Measurements from ENCODE around the gene DNM1. TPM values are rescaled to one million over a fixed set of nuclear protein-coding genes. Genes with fewer than 3 reads are reported as not detected.

DNM1 gene
- total RNA-seq, 4 donors from 2014 or later, result 14.5 to 85.8 (median 54.4) TPM

DNA sequence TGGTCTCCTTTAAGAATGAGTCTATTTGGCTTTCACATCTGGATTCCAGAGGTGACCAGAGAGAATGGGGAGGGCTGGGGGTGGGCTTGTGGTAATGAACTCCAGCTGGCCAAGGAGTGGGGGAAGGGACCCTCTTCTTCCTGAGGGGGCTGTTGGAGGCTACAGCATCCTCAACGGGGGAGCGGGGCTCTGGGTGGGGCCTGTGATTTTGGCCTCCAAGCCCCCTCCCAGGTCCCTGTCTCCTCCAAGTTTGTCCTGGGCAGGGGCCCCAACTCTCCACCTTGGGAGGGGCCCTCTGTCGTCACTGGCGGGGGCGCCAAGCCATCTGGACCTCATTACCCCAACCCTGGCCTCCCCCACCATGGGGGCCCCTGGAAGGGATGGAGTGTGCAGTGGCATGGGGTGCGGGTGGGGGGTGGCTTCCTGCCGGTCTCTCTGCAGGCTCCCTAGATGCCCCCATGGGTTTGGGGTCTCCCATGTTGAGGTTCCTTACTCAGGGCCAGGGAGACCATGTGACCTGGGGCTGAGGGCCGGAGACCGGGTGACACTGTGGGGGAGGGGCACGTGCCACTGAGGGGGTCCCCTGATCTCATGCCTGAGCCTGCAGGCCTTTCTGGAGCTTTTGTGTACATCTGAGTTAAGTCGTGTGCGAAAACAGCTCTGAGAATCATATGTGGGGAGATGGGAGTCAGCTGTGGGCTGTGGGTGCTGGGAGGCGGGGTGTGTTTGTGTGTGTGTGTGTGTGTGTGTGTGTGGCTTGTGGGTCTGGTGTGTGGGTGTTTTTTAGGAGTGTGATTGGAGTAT is 40.2 kb downstream of the DNM1 start:
- peak overlapping the region; percentile 17 to 77 (median 54) for H3K27ac ChIP-seq
- no peaks in the 10 kb centered on the region for H3K36me3 ChIP-seq
- TF ChIP-seq POLR2A (IDR thresholded peaks at IDR 0.05), result no peak
- TF ChIP-seq, protein P1, sequence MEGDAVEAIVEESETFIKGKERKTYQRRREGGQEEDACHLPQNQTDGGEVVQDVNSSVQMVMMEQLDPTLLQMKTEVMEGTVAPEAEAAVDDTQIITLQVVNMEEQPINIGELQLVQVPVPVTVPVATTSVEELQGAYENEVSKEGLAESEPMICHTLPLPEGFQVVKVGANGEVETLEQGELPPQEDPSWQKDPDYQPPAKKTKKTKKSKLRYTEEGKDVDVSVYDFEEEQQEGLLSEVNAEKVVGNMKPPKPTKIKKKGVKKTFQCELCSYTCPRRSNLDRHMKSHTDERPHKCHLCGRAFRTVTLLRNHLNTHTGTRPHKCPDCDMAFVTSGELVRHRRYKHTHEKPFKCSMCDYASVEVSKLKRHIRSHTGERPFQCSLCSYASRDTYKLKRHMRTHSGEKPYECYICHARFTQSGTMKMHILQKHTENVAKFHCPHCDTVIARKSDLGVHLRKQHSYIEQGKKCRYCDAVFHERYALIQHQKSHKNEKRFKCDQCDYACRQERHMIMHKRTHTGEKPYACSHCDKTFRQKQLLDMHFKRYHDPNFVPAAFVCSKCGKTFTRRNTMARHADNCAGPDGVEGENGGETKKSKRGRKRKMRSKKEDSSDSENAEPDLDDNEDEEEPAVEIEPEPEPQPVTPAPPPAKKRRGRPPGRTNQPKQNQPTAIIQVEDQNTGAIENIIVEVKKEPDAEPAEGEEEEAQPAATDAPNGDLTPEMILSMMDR (IDR thresholded peaks at IDR 0.05), result no peak
- H3K4me3 ChIP-seq, result no peak overlapping the region
- H3K27me3 ChIP-seq, result no peaks in the 10 kb centered on the region
- peaks cover 0 to 20% (median 0%) of the 10 kb centered on the region in 4 donors for H3K4me1 ChIP-seq
- no peak for DNase-seq
- H3K9me3 ChIP-seq, result no peaks in the 10 kb centered on the region

DNA sequence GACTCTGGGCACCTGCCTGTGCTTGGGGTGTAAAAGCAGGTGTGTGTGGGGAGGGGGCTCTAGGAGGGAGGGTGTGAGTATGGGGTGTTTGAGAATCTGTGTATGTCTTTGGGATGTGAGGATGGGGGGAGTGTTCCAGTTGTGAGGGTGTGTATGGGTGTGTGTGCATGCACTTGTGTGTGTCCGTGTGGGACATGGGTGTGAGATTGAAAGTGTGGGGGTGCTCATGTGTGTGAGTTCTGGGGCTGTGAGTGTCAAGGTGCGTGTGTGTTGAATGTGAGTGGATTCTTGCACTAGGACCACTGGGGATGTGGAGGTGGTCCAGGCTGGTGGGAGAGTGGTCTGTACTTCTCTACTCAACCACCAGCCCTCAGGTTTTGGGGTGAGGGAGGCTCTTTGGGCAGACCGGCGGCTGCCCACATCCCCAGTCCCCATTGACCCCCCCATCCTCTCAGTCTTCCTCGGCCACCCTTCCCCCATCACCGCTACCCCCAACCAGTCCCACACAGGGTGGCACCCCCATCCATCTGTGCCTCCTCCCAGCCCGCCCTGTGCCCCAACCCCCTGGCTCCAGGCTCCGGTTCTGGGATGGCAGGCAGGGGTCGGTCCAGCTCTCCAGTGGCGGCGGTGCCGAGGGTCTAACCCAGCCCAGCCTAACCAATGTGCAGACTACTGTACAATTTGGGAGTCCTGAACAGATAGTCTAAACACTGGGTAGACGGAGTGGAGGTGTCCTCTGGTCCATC is 41.1 kb downstream of the DNM1 start:
- Histone ChIP-seq H3K27ac (peak overlapping the region; percentile 13 to 77 (median 62)), H3K36me3 (no peaks in the 10 kb centered on the region), H3K4me3 (peak overlapping the region in 3 of 4 donors; percentile 18 to 32 (median 24)), H3K27me3 (no peaks in the 10 kb centered on the region), H3K4me1 (peaks cover 0 to 20% (median 0%) of the 10 kb centered on the region in 4 donors), H3K9me3 (no peaks in the 10 kb centered on the region)
- TF ChIP-seq, protein P1 (IDR thresholded peaks at IDR 0.05), result no peak
- no peak for TF ChIP-seq POLR2A (IDR thresholded peaks at IDR 0.05)
- no peak for DNase-seq

DNA sequence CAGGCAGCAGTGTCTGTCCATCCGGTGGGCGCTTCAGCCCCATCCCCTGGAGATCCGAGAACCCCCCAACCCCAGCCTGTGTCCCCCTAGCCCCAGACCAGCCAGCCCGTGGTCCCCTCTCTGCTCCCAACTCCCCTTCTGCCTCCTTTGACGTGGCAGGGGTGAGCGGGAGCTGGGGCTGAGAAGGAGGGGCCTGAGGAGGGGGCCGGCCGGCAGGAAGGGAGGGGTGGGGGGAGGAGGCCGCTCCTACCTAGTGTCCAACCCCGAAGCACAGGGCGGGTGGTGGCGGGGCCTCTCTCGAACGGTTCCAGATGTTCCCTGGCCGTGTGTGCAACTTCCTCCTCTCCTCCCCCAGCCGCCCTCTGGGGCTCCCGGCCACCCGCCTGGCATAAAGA is 41.7 kb downstream of the DNM1 start:
- peak; percentile 27 to 79 (median 59) for DNase-seq
- no peaks in the 10 kb centered on the region for H3K36me3 ChIP-seq
- H3K4me1 ChIP-seq, result peaks cover 0 to 20% (median 0%) of the 10 kb centered on the region in 4 donors
- no peaks in the 10 kb centered on the region for H3K9me3 ChIP-seq
- peak overlapping the region in 3 of 4 donors; percentile 18 to 32 (median 24) for H3K4me3 ChIP-seq
- H3K27me3 ChIP-seq, result no peaks in the 10 kb centered on the region
- peak overlapping the region; percentile 13 to 77 (median 62) for H3K27ac ChIP-seq
- TF ChIP-seq, protein P1 (IDR thresholded peaks at IDR 0.05), result no peak
- TF ChIP-seq POLR2A (IDR thresholded peaks at IDR 0.05), result no peak

DNA sequence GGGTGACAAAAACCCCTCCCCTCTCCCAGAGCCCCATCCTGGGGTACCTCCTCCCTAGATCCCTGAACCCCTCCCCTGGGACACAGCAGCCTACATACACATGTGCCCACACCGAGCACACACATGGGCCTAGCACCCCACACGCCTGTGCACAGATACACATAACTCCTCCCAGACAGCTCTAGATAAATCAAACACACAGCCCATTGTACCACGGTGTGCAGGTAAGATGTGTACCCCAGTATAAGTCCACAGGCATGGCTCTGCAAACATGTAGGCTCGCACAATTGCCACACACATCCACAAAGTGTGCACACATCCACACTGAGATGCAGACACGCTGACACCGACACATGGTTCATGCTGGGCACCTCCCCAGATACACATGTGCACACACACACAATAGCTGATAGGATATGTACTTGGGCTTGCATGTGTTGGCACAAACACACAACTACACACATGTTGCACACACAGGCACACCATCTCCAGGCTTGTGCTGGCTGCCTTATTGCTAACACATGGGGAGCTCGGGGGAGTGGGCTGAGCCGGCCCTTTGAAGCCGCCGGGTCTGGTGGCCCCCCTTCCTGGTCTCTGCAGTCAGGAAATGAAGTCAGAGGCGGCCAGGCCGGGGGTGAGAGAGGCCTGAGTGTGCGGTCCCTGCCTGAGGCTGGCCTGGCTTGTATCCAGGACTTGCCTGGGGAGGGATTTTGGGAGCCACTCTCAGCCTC is 42.4 kb downstream of the DNM1 start:
- Histone ChIP-seq H3K4me3 (no peak overlapping the region), H3K36me3 (no peaks in the 10 kb centered on the region), H3K4me1 (peaks cover 0 to 20% (median 2%) of the 10 kb centered on the region in 4 donors), H3K27me3 (no peaks in the 10 kb centered on the region), H3K27ac (peak overlapping the region; percentile 13 to 77 (median 54)), H3K9me3 (no peaks in the 10 kb centered on the region)
- no peak for DNase-seq
- TF ChIP-seq, protein P1 (IDR thresholded peaks at IDR 0.05), result no peak
- TF ChIP-seq POLR2A (IDR thresholded peaks at IDR 0.05), result no peak

DNA sequence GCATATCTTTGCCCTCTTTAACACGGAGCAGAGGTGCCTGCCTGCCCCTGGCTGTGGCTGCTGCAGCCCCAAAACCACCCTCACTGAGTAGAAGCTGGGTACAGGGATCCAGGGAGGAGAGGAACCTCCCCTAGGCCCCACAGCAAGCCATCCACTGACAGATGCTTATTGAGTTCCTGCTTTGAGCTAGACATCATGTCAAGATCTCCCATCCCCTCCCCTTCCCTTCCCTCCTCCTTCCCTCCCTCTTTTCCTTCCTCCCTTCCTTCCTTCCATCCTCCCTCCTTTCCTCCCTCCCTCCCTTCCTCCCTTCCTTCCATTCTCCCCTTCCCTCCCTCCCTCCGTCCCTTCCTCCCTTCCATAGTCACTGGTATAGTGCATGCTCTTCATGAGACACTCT is 43.3 kb downstream of the DNM1 start:
- DNase-seq, result no peak
- Histone ChIP-seq H3K4me3 (no peak overlapping the region), H3K9me3 (no peaks in the 10 kb centered on the region), H3K36me3 (no peaks in the 10 kb centered on the region), H3K27ac (peak overlapping the region in 2 of 4 donors; percentile 71 to 77), H3K4me1 (peaks cover 0 to 29% (median 9%) of the 10 kb centered on the region in 4 donors), H3K27me3 (no peaks in the 10 kb centered on the region)
- TF ChIP-seq, protein P1 (IDR thresholded peaks at IDR 0.05), result no peak
- no peak for TF ChIP-seq POLR2A (IDR thresholded peaks at IDR 0.05)
